Spleen (tissue), 7 donors: ENCODE data around the gene SAE1.

Experiments
- CTCF ChIP-seq, 11 experiments: fragments of 200-600 bp in 7 of 11; fragments of 450-650 bp in 4 of 11; sonication (generic) in 4 of 11; IDR thresholded peaks in 8 of 11; conservative IDR thresholded peaks in 3 of 11; 1 replicate in 7 of 11; 2 replicates in 4 of 11; pipeline versions ENCODE4 v1.4.0 to v1.8.0; 2016 to 2021; ENCODE audit warnings: antibody characterized with exemption in 11 of 11, inconsistent platforms in 4 of 11, mild to moderate bottlenecking in 1 of 11
- POLR2A ChIP-seq, 3 donors: fragments of 450-650 bp; IDR thresholded peaks; one replicate each; pipeline ENCODE4 v1.5.1; 2017; ENCODE audit warnings: antibody characterized with exemption in 3 of 3, mild to moderate bottlenecking in 1 of 3
- donor health status: DM: no; HTN: no; CAD: no; lungs with moderate emphysema.
- donor health status: DM: no; HTN: no; CAD: no.
- donor health status: DM: no; HTN: no; CAD: no.

GRCh38 chr19:47258895-47259555 is 128.4 kb downstream of the SAE1 start:
- TF ChIP-seq CTCF (IDR thresholded peaks at IDR 0.05 in 8 of 11, conservative IDR thresholded peaks at IDR 0.05 in 3 of 11) (no peak), POLR2A (IDR thresholded peaks at IDR 0.05) (no peak)
